T-helper 1 cell treated with Interleukin-12 subunit alpha and Interleukin-12 subunit beta and Interleukin-4 antibody, amounts not matched to agents 30 ng/mL and 1 ng/mL, for 36 hours (primary cell): ENCODE results near the gene ABCG4. TPM values are rescaled to one million over a fixed set of nuclear protein-coding genes. Genes with fewer than 3 reads are reported as not detected.

Experiments
- intact Hi-C: fragments of 100-400 bp; cut with micrococcal nuclease; formaldehyde crosslinking; loops from one replicate; pipeline ENCODE4 v1.15.1; 2024
- total RNA-seq: library from RNA; stranded (reverse); gene quantifications from 2 replicates; pipeline ENCODE4 v1.2.3, GENCODE V29; 2022

Gene ABCG4
- not detected in 2 replicates for total RNA-seq

- intact Hi-C loops, result loop anchor here (1.0 kb wide), 1 partner anchor 19 kb away; the partner anchor contains the start of gene NLRX1
Measured at GRCh38 chr11:119149018-119149785, at the start of gene ABCG4. TSS of gene ABCG4 (plus strand) at chr11:119149052. CDS start at chr11:119149966, 914 bp downstream.

GRCh38 chr11:119099711-119100110, 49.1 kb upstream of the ABCG4 start:
- intact Hi-C loops, result loop anchor here (2.0 to 5.0 kb wide), 3 partner anchors 69 to 662 kb away; partner anchors contain the start of genes BCL9L, KMT2A and NLRX1

GRCh38 chr11:119100246-119100970, 48.4 kb upstream of the ABCG4 start:
- intact Hi-C loops, result loop anchor here (2.0 to 5.0 kb wide), 3 partner anchors 68 to 663 kb away; partner anchors contain the start of genes BCL9L, KMT2A and NLRX1

GRCh38 chr11:119100994-119101758, 47.7 kb upstream of the ABCG4 start:
- intact Hi-C loops, result loop anchor here (1.0 to 5.0 kb wide), 7 partner anchors 44 to 664 kb away; partner anchors contain the start of genes BCL9L, CENATAC, HYOU1 and KMT2A

GRCh38 chr11:119101759-119102423, 47.0 kb upstream of the ABCG4 start, which contains the start of gene DPAGT1:
TSS of gene DPAGT1 (minus strand) at chr11:119101853. CDS start at chr11:119101655, 198 bp downstream.
- intact Hi-C loops, result loop anchor here (1.0 to 5.0 kb wide), 12 partner anchors 8 to 665 kb away; partner anchors contain the start of genes BCL9L, CENATAC, HINFP and HYOU1

GRCh38 chr11:119103161-119103664, 45.6 kb upstream of the ABCG4 start:
- intact Hi-C loops, result loop anchor here (5.0 kb wide), 2 partner anchors 176 to 666 kb away; partner anchors contain the start of genes BCL9L and KMT2A

GRCh38 chr11:119103793-119104192, 45.1 kb upstream of the ABCG4 start:
- intact Hi-C loops, result loop anchor here (5.0 kb wide), 2 partner anchors 176 to 666 kb away; partner anchors contain the start of genes BCL9L and KMT2A

GRCh38 chr11:119106564-119107537, 42.0 kb upstream of the ABCG4 start, which contains the start of gene C2CD2L:
TSS of gene C2CD2L (plus strand) at chr11:119107344. CDS start at chr11:119107742, 398 bp downstream.
- intact Hi-C loops, result loop anchor here (1.0 to 5.0 kb wide), 8 partner anchors 8 to 315 kb away; partner anchors contain the start of genes DDX6, HINFP, RNF26 and RPS25

- intact Hi-C loops, result loop anchor here (1.0 to 5.0 kb wide), 8 partner anchors 8 to 315 kb away; partner anchors contain the start of genes DDX6, HINFP, RNF26 and RPS25
Measured at GRCh38 chr11:119107538-119108145, 41.2 kb upstream of the ABCG4 start.

GRCh38 chr11:119108146-119108856, 40.6 kb upstream of the ABCG4 start:
- intact Hi-C loops, result loop anchor here (5.0 kb wide), 2 partner anchors 154 to 316 kb away; partner anchors contain the start of gene DDX6

GRCh38 chr11:119108857-119109221, 40.0 kb upstream of the ABCG4 start:
- intact Hi-C loops, result loop anchor here (5.0 kb wide), 2 partner anchors 153 to 317 kb away; partner anchors contain the start of gene DDX6

- intact Hi-C loops, result loop anchor here (5.0 kb wide), 2 partner anchors 152 to 318 kb away; partner anchors contain the start of gene DDX6
Measured at GRCh38 chr11:119109843-119110242, 39.0 kb upstream of the ABCG4 start.

- intact Hi-C loops, result no loop called here
Measured at GRCh38 chr11:119110439-119110838, 38.4 kb upstream of the ABCG4 start.

GRCh38 chr11:119111361-119111925, 37.4 kb upstream of the ABCG4 start:
- intact Hi-C loops, result no loop called here

- intact Hi-C loops, result no loop called here
Measured at GRCh38 chr11:119112314-119113020, 36.4 kb upstream of the ABCG4 start.

- intact Hi-C loops, result no loop called here
Measured at GRCh38 chr11:119113716-119114115, 35.1 kb upstream of the ABCG4 start.
